Activated CD4-positive, alpha-beta T cell treated with anti-CD3 and anti-CD28 coated beads for 36 hours (primary cell): Measurements from ENCODE around the gene FKTN. TPM values are rescaled to one million over a fixed set of nuclear protein-coding genes. Genes with fewer than 3 reads are reported as not detected.

Experiments used
- ATAC-seq: fragments of 200-7000 bp; cut with Tn5 transposase; one replicate; pipeline ENCODE4 v1.10.0; 2021; ENCODE audit warnings: mild to moderate bottlenecking, moderate library complexity
- CTCF ChIA-PET: fragments of 350-600 bp; sonication (Branson Sonifier 250); formaldehyde crosslinking; loops from one replicate; lab custom pipeline; 2021; ENCODE audit warnings: antibody characterized with exemption; lab: Charles Lee
- POLR2A ChIA-PET: fragments of 350-600 bp; sonication (Branson Sonifier 250); formaldehyde crosslinking; loops from one replicate; lab custom pipeline; 2021; ENCODE audit warnings: antibody characterized with exemption, inconsistent platforms; lab: Charles Lee
- DNase-seq: peaks from one replicate; pipeline ENCODE4 v3.0.0-alpha.2; 2020
- H3K27ac Mint-ChIP-seq: one replicate; pipeline ENCODE4 v1.8.0; 2021; ENCODE audit warnings: mixed read lengths
- H3K27me3 Mint-ChIP-seq: one replicate; pipeline ENCODE4 v1.8.0; 2021; ENCODE audit warnings: mixed read lengths
- H3K36me3 Mint-ChIP-seq: one replicate; pipeline ENCODE4 v1.8.0; 2021; ENCODE audit warnings: low read depth, mixed read lengths
- H3K4me1 Mint-ChIP-seq: one replicate; pipeline ENCODE4 v1.8.0; 2021; ENCODE audit warnings: mixed read lengths
- H3K4me3 Mint-ChIP-seq: one replicate; pipeline ENCODE4 v1.8.0; 2021; ENCODE audit warnings: mild to moderate bottlenecking, moderate library complexity, mixed read lengths
- H3K9me3 Mint-ChIP-seq: one replicate; pipeline ENCODE4 v1.8.0; 2021; ENCODE audit warnings: low read depth, mixed read lengths
- intact Hi-C, 2 experiments: fragments of 100-400 bp; cut with DNase I in 1 of 2; cut with micrococcal nuclease in 1 of 2; formaldehyde crosslinking; loops; one replicate each; pipeline versions ENCODE4 v1.14.2 to v1.15.1; 2022 to 2024; cut with DNase I, micrococcal nuclease
- total RNA-seq, 2 experiments: library from RNA; stranded (reverse); gene quantifications; one replicate each; pipeline ENCODE4 v1.2.3, GENCODE V29; 2021

Gene FKTN
- total RNA-seq, 2 experiments from 2014 or later, result 12.1 to 16.0 TPM

GRCh38 chr9:105681313-105681712, 123.4 kb downstream of the FKTN start:
- Mint-ChIP-seq H3K9me3 (no peaks in the 10 kb centered on the region), H3K4me3 (no peak overlapping the region), H3K36me3 (no peaks in the 10 kb centered on the region), H3K27ac (no peak overlapping the region), H3K4me1 (no peaks in the 10 kb centered on the region), H3K27me3 (no peaks in the 10 kb centered on the region)
- ATAC-seq (no peak), DNase-seq (no peak)
- ChIA-PET POLR2A (no interaction called here), CTCF (interaction anchor here (0.6 to 1.8 kb wide), 3 partner anchors 11 to 72 kb away, joined by 3 to 6 read pairs (median 3); no protein-coding TSS in a partner anchor)
- intact Hi-C loops, result no loop called here

- H3K27me3 Mint-ChIP-seq, result no peaks in the 10 kb centered on the region
- DNase-seq (no peak), ATAC-seq (no peak)
- ChIA-PET POLR2A (no interaction called here), CTCF (interaction anchor here (0.6 to 1.5 kb wide), 2 partner anchors 11 to 12 kb away, joined by 3 read pairs; no protein-coding TSS in a partner anchor)
- H3K4me3 Mint-ChIP-seq, result no peak overlapping the region
- H3K27ac Mint-ChIP-seq, result no peak overlapping the region
- no peaks in the 10 kb centered on the region for H3K4me1 Mint-ChIP-seq
- intact Hi-C loops, result no loop called here
- H3K36me3 Mint-ChIP-seq, result no peaks in the 10 kb centered on the region
- no peaks in the 10 kb centered on the region for H3K9me3 Mint-ChIP-seq
These were observed 123.8 kb downstream of the FKTN start for GRCh38 chr9:105681724-105682123.

DNA sequence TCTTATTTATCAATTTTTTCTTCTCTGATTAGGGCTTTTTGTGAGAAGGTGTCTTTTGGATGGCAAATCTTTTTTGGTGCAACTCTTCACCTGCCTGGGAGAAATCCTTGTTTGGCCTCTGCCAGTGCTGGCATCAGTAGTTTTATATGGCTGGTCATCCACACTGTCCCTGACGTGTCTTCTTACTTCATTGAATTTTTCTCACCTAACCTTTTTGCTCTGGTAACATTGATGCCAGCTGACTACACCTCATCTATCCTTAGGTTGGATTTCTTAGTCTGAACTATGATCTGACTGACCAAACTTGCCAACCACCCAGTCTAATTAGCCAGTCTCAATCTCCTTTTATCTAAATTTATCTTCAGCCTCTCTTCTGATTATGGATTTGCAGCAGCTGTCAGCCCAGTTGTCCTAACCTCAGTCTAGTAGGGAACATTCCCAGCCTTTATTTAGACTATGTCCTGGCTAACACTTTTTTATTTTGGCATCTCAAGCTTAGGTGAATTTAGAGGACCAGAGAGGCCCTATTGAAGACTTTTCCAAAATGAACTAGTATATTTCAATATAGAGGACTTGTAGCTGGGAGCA, 125.9 kb downstream of the FKTN start:
- Mint-ChIP-seq H3K36me3 (no peaks in the 10 kb centered on the region), H3K27me3 (peaks cover 11% of the 10 kb centered on the region), H3K4me3 (no peak overlapping the region), H3K4me1 (no peaks in the 10 kb centered on the region), H3K9me3 (no peaks in the 10 kb centered on the region), H3K27ac (no peak overlapping the region)
- CTCF ChIA-PET, result no interaction called here
- POLR2A ChIA-PET, result no interaction called here
- DNase-seq, result no peak
- intact Hi-C loops, result no loop called here
- no peak for ATAC-seq

DNA sequence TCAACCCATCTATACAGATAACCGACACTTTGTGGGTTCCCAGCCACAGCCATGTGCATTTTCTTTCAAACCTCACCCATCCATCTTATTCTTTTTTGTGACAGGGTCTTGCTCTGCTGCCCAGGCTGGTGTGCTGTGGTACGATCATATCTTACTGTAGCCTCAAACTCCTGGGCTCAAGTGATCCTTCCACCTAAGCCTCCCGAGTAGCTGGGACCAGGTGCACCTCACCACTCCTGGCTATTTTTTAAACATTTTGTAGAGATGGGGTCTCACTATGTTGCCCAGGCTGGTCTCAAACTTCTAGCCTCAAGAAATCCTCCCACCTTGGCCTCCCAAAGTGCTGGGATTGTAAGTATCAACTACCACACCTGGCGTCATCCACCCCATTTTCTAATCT, 129.0 kb downstream of the FKTN start:
- Mint-ChIP-seq H3K27me3 (peaks cover 18% of the 10 kb centered on the region), H3K9me3 (no peaks in the 10 kb centered on the region), H3K36me3 (no peaks in the 10 kb centered on the region), H3K4me1 (no peaks in the 10 kb centered on the region), H3K4me3 (no peak overlapping the region), H3K27ac (no peak overlapping the region)
- ATAC-seq (no peak), DNase-seq (no peak)
- CTCF ChIA-PET, result interaction anchor here (0.7 kb wide), 1 partner anchor 30 kb away, joined by 3 read pairs; no protein-coding TSS in a partner anchor
- intact Hi-C loops, result no loop called here
- POLR2A ChIA-PET, result no interaction called here

Other genes starting within 250 kb of the FKTN start
- 1 to 10 TPM; 2.4 to 3.0 TPM for gene FSD1L, start 110.1 kb upstream of the FKTN start, total RNA-seq
- gene TAL2, start 104.3 kb downstream of the FKTN start, total RNA-seq, result not detected
- 10 to 100 TPM; 14.5 to 24.8 TPM for gene TMEM38B, start 136.4 kb downstream of the FKTN start, total RNA-seq